BE2C (cell line): ENCODE data around the gene RNF214.

Source experiments
- DNase-seq: peaks from one replicate; pipeline ENCODE4 v3.0.0-alpha.2; 2020
- H3K27me3 ChIP-seq: fragments of 250-450 bp; sonication (Bioruptor Pico); 2 replicates; pipeline ENCODE4 v1.5.1; 2020; ENCODE audit warnings: mild to moderate bottlenecking
- H3K36me3 ChIP-seq: fragments of 250-450 bp; sonication (Bioruptor Pico); 2 replicates; pipeline ENCODE4 v1.5.1; 2020; ENCODE audit warnings: mild to moderate bottlenecking
- H3K4me1 ChIP-seq: fragments of 250-450 bp; sonication (Bioruptor Pico); 2 replicates; pipeline ENCODE4 v1.5.1; 2020
- H3K4me3 ChIP-seq: 2 replicates; pipeline ENCODE4 v1.5.1; 2011; ENCODE audit warnings: low read depth, low read length
- H3K9me3 ChIP-seq: fragments of 250-450 bp; sonication (Bioruptor Pico); 2 replicates; pipeline ENCODE4 v1.5.1; 2020
- TF ChIP-seq, protein P1 (sequence below): IDR thresholded peaks from 2 replicates; pipeline ENCODE4 v1.5.1; 2012; ENCODE audit warnings: mild to moderate bottlenecking, low read depth, low read length

Gene RNF214

DNA sequence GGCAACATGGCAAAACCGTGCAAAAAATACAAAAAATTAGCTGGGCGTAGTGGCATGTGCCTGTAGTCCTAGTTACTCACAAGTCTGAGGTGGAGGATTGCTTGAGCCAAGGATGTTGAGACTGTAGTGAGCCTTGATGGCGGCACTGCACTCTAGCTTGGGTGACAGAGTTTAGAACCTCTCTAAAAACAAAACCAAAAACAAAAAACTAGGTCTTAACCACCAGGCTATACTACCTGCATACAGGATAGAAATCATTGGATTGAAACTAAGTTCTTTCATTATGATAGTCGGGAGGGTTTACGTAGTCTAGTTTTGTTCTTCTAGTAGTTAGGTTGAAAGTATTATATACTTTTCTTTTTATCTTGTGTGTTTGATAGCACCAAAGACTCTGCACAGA, 5.8 kb downstream of the RNF214 start:
- TF ChIP-seq, protein P1, sequence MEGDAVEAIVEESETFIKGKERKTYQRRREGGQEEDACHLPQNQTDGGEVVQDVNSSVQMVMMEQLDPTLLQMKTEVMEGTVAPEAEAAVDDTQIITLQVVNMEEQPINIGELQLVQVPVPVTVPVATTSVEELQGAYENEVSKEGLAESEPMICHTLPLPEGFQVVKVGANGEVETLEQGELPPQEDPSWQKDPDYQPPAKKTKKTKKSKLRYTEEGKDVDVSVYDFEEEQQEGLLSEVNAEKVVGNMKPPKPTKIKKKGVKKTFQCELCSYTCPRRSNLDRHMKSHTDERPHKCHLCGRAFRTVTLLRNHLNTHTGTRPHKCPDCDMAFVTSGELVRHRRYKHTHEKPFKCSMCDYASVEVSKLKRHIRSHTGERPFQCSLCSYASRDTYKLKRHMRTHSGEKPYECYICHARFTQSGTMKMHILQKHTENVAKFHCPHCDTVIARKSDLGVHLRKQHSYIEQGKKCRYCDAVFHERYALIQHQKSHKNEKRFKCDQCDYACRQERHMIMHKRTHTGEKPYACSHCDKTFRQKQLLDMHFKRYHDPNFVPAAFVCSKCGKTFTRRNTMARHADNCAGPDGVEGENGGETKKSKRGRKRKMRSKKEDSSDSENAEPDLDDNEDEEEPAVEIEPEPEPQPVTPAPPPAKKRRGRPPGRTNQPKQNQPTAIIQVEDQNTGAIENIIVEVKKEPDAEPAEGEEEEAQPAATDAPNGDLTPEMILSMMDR, result no peak
- no peak overlapping the region for H3K4me3 ChIP-seq
- no peaks in the 10 kb centered on the region for H3K27me3 ChIP-seq
- no peak for DNase-seq
- no peaks in the 10 kb centered on the region for H3K4me1 ChIP-seq
- H3K36me3 ChIP-seq, result peaks cover 14% of the 10 kb centered on the region
- H3K9me3 ChIP-seq, result no peaks in the 10 kb centered on the region

- H3K27me3 ChIP-seq, result no peaks in the 10 kb centered on the region
- no peaks in the 10 kb centered on the region for H3K4me1 ChIP-seq
- TF ChIP-seq, protein P1, result peak; percentile 9; the same call in 1 of the 2 replicates
- H3K4me3 ChIP-seq, result no peak overlapping the region
- no peak for DNase-seq
- H3K9me3 ChIP-seq, result no peaks in the 10 kb centered on the region
- H3K36me3 ChIP-seq, result peaks cover 17% of the 10 kb centered on the region
Measured at GRCh38 chr11:117239295-117239694, 6.8 kb downstream of the RNF214 start.

GRCh38 chr11:117248341-117248740, 15.9 kb downstream of the RNF214 start:
- Histone ChIP-seq H3K9me3 (no peaks in the 10 kb centered on the region), H3K4me3 (no peak overlapping the region), H3K36me3 (peaks cover 58% of the 10 kb centered on the region), H3K27me3 (no peaks in the 10 kb centered on the region), H3K4me1 (no peaks in the 10 kb centered on the region)
- DNase-seq, result no peak
- TF ChIP-seq, protein P1, result no peak

GRCh38 chr11:117249571-117249970, 17.1 kb downstream of the RNF214 start:
- H3K4me1 ChIP-seq, result no peaks in the 10 kb centered on the region
- no peak overlapping the region for H3K4me3 ChIP-seq
- DNase-seq, result no peak
- no peaks in the 10 kb centered on the region for H3K9me3 ChIP-seq
- TF ChIP-seq, protein P1, result no peak
- H3K36me3 ChIP-seq, result peaks cover 52% of the 10 kb centered on the region
- no peaks in the 10 kb centered on the region for H3K27me3 ChIP-seq

GRCh38 chr11:117251506-117251905, 19.0 kb downstream of the RNF214 start:
- no peak overlapping the region for H3K4me3 ChIP-seq
- H3K4me1 ChIP-seq, result no peaks in the 10 kb centered on the region
- peaks cover 36% of the 10 kb centered on the region for H3K36me3 ChIP-seq
- TF ChIP-seq, protein P1, result no peak
- H3K27me3 ChIP-seq, result no peaks in the 10 kb centered on the region
- DNase-seq, result no peak
- no peaks in the 10 kb centered on the region for H3K9me3 ChIP-seq

- Histone ChIP-seq H3K4me3 (no peak overlapping the region), H3K4me1 (no peaks in the 10 kb centered on the region), H3K9me3 (no peaks in the 10 kb centered on the region), H3K27me3 (no peaks in the 10 kb centered on the region), H3K36me3 (peaks cover 6% of the 10 kb centered on the region)
- no peak for DNase-seq
- TF ChIP-seq, protein P1, result no peak
Measured at GRCh38 chr11:117255966-117256365, 23.5 kb downstream of the RNF214 start.
